ENCODE measurements around the gene DLL4.

Gene DLL4

DNA sequence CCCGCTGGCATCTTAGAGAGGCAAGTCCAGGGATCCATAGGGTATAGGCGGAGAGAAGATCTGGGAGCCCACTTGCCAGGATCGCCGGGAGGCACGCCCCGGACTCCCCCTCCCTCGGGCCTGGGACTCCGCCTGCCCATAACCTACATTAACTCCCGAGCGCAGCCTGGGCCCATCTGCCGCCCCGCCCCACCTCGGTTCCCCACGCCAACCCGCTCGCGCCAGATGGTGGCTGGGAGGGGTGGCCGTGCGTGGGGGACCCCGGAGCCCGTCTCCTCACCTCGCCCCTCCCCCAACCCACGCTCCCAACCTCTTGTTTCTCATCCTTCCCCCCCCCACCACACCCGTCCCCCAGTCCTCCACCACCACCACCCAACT is 1.7 kb upstream of the DLL4 start:
- Histone ChIP-seq H3K27ac (peak overlapping the region; percentile 89), H3K27me3 (ENCODE audit: insufficient read depth, low read depth, severe bottlenecking) (no peaks in the 10 kb centered on the region), H3K9me3 (ENCODE audit: severe bottlenecking) (no peaks in the 10 kb centered on the region), H3K36me3 (peaks cover 4% of the 10 kb centered on the region; the same call in 1 of the 2 replicates), H3K4me3 (ENCODE audit: low read depth, low read length) (peak overlapping the region; percentile 78)
- TF ChIP-seq, protein P1, sequence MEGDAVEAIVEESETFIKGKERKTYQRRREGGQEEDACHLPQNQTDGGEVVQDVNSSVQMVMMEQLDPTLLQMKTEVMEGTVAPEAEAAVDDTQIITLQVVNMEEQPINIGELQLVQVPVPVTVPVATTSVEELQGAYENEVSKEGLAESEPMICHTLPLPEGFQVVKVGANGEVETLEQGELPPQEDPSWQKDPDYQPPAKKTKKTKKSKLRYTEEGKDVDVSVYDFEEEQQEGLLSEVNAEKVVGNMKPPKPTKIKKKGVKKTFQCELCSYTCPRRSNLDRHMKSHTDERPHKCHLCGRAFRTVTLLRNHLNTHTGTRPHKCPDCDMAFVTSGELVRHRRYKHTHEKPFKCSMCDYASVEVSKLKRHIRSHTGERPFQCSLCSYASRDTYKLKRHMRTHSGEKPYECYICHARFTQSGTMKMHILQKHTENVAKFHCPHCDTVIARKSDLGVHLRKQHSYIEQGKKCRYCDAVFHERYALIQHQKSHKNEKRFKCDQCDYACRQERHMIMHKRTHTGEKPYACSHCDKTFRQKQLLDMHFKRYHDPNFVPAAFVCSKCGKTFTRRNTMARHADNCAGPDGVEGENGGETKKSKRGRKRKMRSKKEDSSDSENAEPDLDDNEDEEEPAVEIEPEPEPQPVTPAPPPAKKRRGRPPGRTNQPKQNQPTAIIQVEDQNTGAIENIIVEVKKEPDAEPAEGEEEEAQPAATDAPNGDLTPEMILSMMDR (IDR thresholded peaks at IDR 0.05; ENCODE audit: low read depth, low read length), result no peak
- peak; percentile 82 for DNase-seq

DNA sequence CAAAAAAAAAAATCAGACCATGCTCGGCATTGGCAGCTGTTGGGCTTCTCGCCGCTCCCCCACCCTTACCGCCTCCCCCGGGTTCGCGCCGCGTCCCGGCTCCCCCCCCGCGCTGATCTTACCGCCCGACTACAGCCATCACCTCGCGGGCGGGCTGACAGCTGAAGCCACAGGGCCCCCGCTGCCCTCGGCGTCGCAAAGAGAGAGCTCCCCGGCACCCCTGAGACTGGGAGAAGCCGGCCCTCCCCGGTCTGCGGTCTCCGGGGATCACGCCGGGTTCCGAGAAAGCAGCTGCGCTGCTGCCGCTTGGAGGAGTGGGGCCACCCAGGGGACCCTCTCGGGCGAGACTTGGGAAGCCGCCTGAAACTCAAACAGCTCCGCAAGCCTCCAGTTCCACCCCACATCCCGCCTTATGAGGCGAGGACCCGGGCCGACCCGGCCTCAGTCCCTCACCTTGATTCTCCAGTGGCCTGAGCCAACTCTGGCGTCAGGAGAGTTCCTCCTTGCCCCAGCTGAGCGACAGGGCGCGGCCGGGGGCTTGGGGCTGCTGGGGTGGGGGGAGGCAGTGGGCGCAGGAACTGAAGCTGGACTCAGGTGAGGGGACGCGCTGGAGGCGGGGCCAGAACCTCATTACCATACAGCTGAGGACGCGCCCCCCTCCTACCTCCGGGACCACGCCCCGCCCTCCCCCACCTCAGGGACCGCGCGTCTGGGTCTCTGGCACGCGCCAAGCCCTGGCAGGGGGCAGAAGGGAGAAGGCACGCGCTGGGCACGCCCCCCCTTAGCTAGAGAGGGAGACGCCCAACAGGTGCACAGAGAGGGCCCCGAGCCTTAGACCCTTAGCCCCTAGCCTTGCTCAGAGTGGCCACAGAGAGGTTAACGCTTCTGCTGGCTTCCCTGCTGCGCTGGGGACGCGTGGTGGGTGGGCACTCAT is 1.0 kb upstream of the DLL4 start:
- H3K36me3 ChIP-seq, result peaks cover 4% of the 10 kb centered on the region; the same call in 1 of the 2 replicates
- peak overlapping the region; percentile 89 for H3K27ac ChIP-seq
- TF ChIP-seq, protein P1 (IDR thresholded peaks at IDR 0.05; ENCODE audit: low read depth, low read length), result no peak
- DNase-seq, result peak; percentile 81
- no peaks in the 10 kb centered on the region for H3K9me3 ChIP-seq (ENCODE audit: severe bottlenecking)
- H3K4me3 ChIP-seq (ENCODE audit: low read depth, low read length), result peak overlapping the region; percentile 78
- no peaks in the 10 kb centered on the region for H3K27me3 ChIP-seq (ENCODE audit: insufficient read depth, low read depth, severe bottlenecking)

DNA sequence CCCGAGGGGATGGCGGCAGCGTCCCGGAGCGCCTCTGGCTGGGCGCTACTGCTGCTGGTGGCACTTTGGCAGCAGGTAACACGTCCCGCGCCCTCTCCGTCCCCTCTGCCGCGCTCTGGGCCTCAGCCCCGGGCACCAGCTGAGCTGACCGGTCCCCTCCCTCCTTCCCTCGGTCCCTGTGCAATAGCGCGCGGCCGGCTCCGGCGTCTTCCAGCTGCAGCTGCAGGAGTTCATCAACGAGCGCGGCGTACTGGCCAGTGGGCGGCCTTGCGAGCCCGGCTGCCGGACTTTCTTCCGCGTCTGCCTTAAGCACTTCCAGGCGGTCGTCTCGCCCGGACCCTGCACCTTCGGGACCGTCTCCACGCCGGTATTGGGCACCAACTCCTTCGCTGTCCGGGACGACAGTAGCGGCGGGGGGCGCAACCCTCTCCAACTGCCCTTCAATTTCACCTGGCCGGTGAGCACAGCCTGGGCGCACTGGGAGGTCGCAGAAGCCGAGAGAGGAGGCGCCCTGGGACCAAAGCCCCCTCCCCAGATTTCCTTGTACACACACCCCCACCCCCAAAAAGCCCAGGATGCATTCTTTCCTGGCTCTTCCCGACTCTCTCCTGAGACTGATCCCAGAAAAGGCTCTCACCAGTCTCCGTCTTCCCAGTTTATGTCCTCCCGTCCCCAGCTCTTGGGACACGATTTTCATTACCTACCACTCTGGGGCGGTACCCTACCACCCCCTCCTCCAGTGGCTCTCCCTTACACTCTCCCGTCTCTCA is 705 bp downstream of the DLL4 start:
- no peaks in the 10 kb centered on the region for H3K27me3 ChIP-seq (ENCODE audit: insufficient read depth, low read depth, severe bottlenecking)
- peak; percentile 71 for DNase-seq

DNA sequence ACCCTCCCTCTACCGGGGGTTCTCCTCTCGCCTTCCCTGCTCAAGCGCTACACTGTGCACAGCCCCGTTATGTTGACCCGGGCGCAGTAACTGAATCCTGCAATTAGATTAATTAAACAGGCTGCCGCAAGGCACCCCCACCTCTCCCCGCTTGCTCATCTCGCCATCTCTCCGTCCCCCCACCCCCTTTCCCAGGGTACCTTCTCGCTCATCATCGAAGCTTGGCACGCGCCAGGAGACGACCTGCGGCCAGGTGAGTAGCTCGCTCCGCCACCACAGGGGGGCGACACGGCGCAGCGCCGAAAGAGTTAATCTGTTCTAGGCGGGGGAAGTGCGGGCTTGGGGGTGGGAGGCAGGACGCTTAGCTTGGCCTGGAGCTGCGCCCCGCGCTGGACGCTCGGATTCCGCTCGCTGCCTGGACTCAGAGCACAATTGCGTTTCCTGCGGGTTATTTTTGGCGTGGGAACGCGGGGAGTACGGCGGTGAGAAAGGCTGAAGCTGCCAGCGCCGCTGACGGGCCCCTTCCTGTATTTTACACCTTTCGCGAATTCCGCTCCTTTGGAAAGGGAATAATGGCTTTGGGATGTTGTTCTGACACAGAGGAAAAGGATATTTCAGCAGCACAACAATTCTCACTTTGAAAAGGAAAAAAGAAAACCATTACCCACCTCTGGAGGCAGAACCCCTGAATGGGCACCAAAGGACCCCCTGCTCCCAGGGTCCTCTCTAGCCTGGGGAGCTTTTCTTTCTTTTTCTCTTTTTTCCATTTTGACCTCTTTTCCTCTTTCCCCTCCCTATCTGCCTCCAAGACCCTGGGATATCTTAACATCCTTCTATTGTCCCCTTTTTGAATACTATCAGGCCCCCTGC is 1.5 kb downstream of the DLL4 start:
- peak overlapping the region; percentile 78 for H3K4me3 ChIP-seq (ENCODE audit: low read depth, low read length)
- no peak overlapping the region for H3K27ac ChIP-seq
- TF ChIP-seq, protein P1 (IDR thresholded peaks at IDR 0.05; ENCODE audit: low read depth, low read length), result peak; percentile 86
- peaks cover 11% of the 10 kb centered on the region for H3K36me3 ChIP-seq
- DNase-seq, result peak; percentile 90
- H3K27me3 ChIP-seq (ENCODE audit: insufficient read depth, low read depth, severe bottlenecking), result no peaks in the 10 kb centered on the region
- H3K9me3 ChIP-seq (ENCODE audit: severe bottlenecking), result no peaks in the 10 kb centered on the region

More for the DNA sequence above, 705 bp downstream of the DLL4 start:
- TF ChIP-seq, protein P1 (IDR thresholded peaks at IDR 0.05; ENCODE audit: low read depth, low read length), result no peak
- peak overlapping the region; percentile 78 for H3K4me3 ChIP-seq (ENCODE audit: low read depth, low read length)
- peak overlapping the region; percentile 71 for H3K27ac ChIP-seq
- peaks cover 8% of the 10 kb centered on the region for H3K36me3 ChIP-seq
- H3K9me3 ChIP-seq (ENCODE audit: severe bottlenecking), result no peaks in the 10 kb centered on the region

Measured in WERI-Rb-1 (cell line).